ENCODE measurements around the gene MSX1. TPM values are rescaled to one million over a fixed set of nuclear protein-coding genes. Genes with fewer than 3 reads are reported as not detected.

MSX1 gene
- total and polyA plus RNA-seq, 2 of the 13 experiments (the other 11 are each of a cell fraction or from before 2014, with no cell fraction given): 12.1 to 14.9 TPM

- ATAC-seq: no peak
- no peak for FAIRE-seq
These were observed 10.9 kb upstream of the MSX1 start for GRCh38 chr4:4848540-4848939.

More at GRCh38 chr4:4848540-4848939, 10.9 kb upstream of the MSX1 start:
- no peak overlapping the region for H3K4me3 ChIP-seq (replicated peaks in 1 of 3; ENCODE audit: insufficient read depth in 1 of 3, low read depth in 2 of 3, low read length in 3 of 3)
- H3K79me2 ChIP-seq (ENCODE audit: insufficient read depth, low read length): no peaks in the 10 kb centered on the region
- ChIA-PET POLR2A (no interaction called here), CTCF (ENCODE audit: low intra/inter-chr PET ratio, low total read pairs) (no interaction called here)
- no peak for TF ChIP-seq ZNF451 (CRISPR knock-in tag; IDR thresholded peaks at IDR 0.05)
- no peak for TF ChIP-seq CBX1 (IDR thresholded peaks at IDR 0.05; ENCODE audit: low read depth)
- no peak for TF ChIP-seq ZNF773 (CRISPR knock-in tag; IDR thresholded peaks at IDR 0.05; ENCODE audit: borderline replicate concordance)
- TF ChIP-seq, protein P1, sequence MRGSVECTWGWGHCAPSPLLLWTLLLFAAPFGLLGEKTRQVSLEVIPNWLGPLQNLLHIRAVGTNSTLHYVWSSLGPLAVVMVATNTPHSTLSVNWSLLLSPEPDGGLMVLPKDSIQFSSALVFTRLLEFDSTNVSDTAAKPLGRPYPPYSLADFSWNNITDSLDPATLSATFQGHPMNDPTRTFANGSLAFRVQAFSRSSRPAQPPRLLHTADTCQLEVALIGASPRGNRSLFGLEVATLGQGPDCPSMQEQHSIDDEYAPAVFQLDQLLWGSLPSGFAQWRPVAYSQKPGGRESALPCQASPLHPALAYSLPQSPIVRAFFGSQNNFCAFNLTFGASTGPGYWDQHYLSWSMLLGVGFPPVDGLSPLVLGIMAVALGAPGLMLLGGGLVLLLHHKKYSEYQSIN (CRISPR knock-in tag; IDR thresholded peaks at IDR 0.05; ENCODE audit: borderline replicate concordance): no peak
- TF ChIP-seq TOE1 (CRISPR knock-in tag; IDR thresholded peaks at IDR 0.05): no peak
- no peak for TF ChIP-seq ZXDC (CRISPR knock-in tag; IDR thresholded peaks at IDR 0.05)
- no peak for TF ChIP-seq KLF9 (CRISPR knock-in tag; IDR thresholded peaks at IDR 0.05; ENCODE audit: low read depth)
- TF ChIP-seq, protein P2, sequence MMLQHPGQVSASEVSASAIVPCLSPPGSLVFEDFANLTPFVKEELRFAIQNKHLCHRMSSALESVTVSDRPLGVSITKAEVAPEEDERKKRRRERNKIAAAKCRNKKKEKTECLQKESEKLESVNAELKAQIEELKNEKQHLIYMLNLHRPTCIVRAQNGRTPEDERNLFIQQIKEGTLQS (CRISPR knock-in tag; IDR thresholded peaks at IDR 0.05): no peak
- TF ChIP-seq GATAD2A (CRISPR knock-in tag; IDR thresholded peaks at IDR 0.05): no peak
- no peak for TF ChIP-seq HMG20A (CRISPR knock-in tag; IDR thresholded peaks at IDR 0.05; ENCODE audit: borderline replicate concordance)
- TF ChIP-seq NFKBIZ (CRISPR knock-in tag; IDR thresholded peaks at IDR 0.05): no peak
- 81% methylated on average over 8 of the region's 8 CpGs for WGBS (ENCODE audit: low lambda C conversion rate)
- no peak for DNase-seq (ENCODE audit: low spot score)
- in situ Hi-C loops (cut with HindIII; ENCODE audit: extremely low pct_ligation_motif_present, low pct_unique_long_range_greater_than_20kb) (no loop called here), intact Hi-C loops (cut with micrococcal nuclease; ENCODE audit: unreplicated experiment) (no loop called here)
- no peak overlapping the region for H3K4me2 ChIP-seq (ENCODE audit: low read depth, low read length)
- no peaks in the 10 kb centered on the region for H3K4me1 ChIP-seq (ENCODE audit: insufficient read depth, low read length)
- BruUV-seq (replicated peaks): no TSS peak
- no peak overlapping the region for H3K27ac ChIP-seq (ENCODE audit: extremely low read length, insufficient read depth, low read length)
- H3K9ac ChIP-seq (ENCODE audit: insufficient read depth, low read depth, low read length): no peak overlapping the region
- no peaks in the 10 kb centered on the region for H4K20me1 ChIP-seq (ENCODE audit: insufficient read depth, low read length)
- H3K27me3 ChIP-seq (ENCODE audit: control insufficient read depth in 1 of 2, insufficient read depth in 2 of 2, low read length in 2 of 2): peaks cover 2 to 5% of the 10 kb centered on the region in 2 experiments; a peak in 1 of 5 replicates
- H3K36me3 ChIP-seq (replicated peaks in 1 of 2; ENCODE audit: control insufficient read depth in 1 of 2, insufficient read depth in 2 of 2, low read length in 2 of 2): no peaks in the 10 kb centered on the region
- no peak overlapping the region for H2AFZ ChIP-seq (ENCODE audit: low read length)
- no peaks in the 10 kb centered on the region for H3K9me3 ChIP-seq (ENCODE audit: low read length)
